OCI-LY1 (cell line): ENCODE measurements around the gene CDH4.

ENCODE experiments used
- H2AFZ ChIP-seq: fragments of 200-600 bp; sonication (generic), shearing (Covaris generic); 2 replicates; pipeline ENCODE4 v1.6.0; 2014; ENCODE audit warnings: antibody characterized with exemption, mild to moderate bottlenecking, low read length
- H3F3A ChIP-seq: fragments of 200-600 bp; sonication (generic), shearing (Covaris generic); 2 replicates; pipeline ENCODE4 v1.6.0; 2014; ENCODE audit warnings: mild to moderate bottlenecking, antibody characterized with exemption, low read length, moderate library complexity; ENCODE audit not compliant: insufficient read depth
- H3K27ac ChIP-seq: fragments of 200-600 bp; sonication (generic); 2 replicates; pipeline ENCODE4 v1.5.1; 2014; ENCODE audit warnings: low read length, mixed run types, mild to moderate bottlenecking, low read depth; ENCODE audit not compliant: poor library complexity, severe bottlenecking
- H3K27me3 ChIP-seq: fragments of 200-600 bp; sonication (generic); 2 replicates; pipeline ENCODE4 v1.6.0; 2014; ENCODE audit warnings: antibody characterized with exemption, mild to moderate bottlenecking, low read length, moderate library complexity; ENCODE audit not compliant: insufficient read depth
- H3K36me3 ChIP-seq: fragments of 200-600 bp; sonication (generic); 2 replicates; pipeline ENCODE4 v1.6.1; 2014; ENCODE audit warnings: mild to moderate bottlenecking, antibody characterized with exemption, low read length, moderate library complexity, mixed read lengths; ENCODE audit not compliant: insufficient read depth
- H3K4me1 ChIP-seq: fragments of 200-600 bp; sonication (generic); 2 replicates; pipeline ENCODE4 v1.5.1; 2014; ENCODE audit warnings: mild to moderate bottlenecking, low read length, moderate library complexity; ENCODE audit not compliant: insufficient read depth, severe bottlenecking
- H3K4me2 ChIP-seq: fragments of 200-600 bp; sonication (generic), shearing (Covaris generic); 2 replicates; pipeline ENCODE4 v1.6.1; 2014; ENCODE audit warnings: low read length
- H3K4me3 ChIP-seq: fragments of 200-600 bp; sonication (generic); 2 replicates; pipeline ENCODE4 v1.5.1; 2014; ENCODE audit warnings: low read length, low read depth, mild to moderate bottlenecking, mixed read lengths; ENCODE audit not compliant: poor library complexity, severe bottlenecking
- H3K79me2 ChIP-seq: fragments of 200-600 bp; shearing (Covaris generic); 2 replicates; pipeline ENCODE4 v1.6.1; 2016; ENCODE audit warnings: mixed run types, low read length, mixed read lengths; ENCODE audit not compliant: insufficient read depth
- H3K9ac ChIP-seq: fragments of 200-600 bp; sonication (generic), shearing (Covaris generic); 2 replicates; pipeline ENCODE4 v1.6.1; 2014; ENCODE audit warnings: mild to moderate bottlenecking, low read length, mixed read lengths
- H3K9me2 ChIP-seq: fragments of 200-600 bp; sonication (generic), shearing (Covaris generic); 2 replicates; pipeline ENCODE4 v1.6.1; 2014; ENCODE audit warnings: low read depth, mild to moderate bottlenecking, low read length, mixed read lengths
- H3K9me3 ChIP-seq: fragments of 200-600 bp; shearing (Covaris generic); 2 replicates; pipeline ENCODE4 v1.6.1; 2014; ENCODE audit warnings: low read length, mixed read lengths
- H4K20me1 ChIP-seq: fragments of 200-600 bp; sonication (generic), shearing (Covaris generic); 2 replicates; pipeline ENCODE4 v1.6.0; 2016; ENCODE audit warnings: mild to moderate bottlenecking, low read length; ENCODE audit not compliant: insufficient read depth
- CTCF ChIP-seq: fragments of 200-600 bp; sonication (generic), shearing (Covaris generic); IDR thresholded peaks from 2 replicates; pipeline ENCODE4 v1.5.1; 2017; ENCODE audit warnings: mild to moderate bottlenecking, antibody characterized with exemption, low read length, moderate library complexity, mixed read lengths
- EZH2 ChIP-seq: fragments of 200-600 bp; sonication (generic), shearing (Covaris generic); IDR thresholded peaks from 2 replicates; pipeline ENCODE4 v1.8.0; 2017; ENCODE audit warnings: borderline replicate concordance, mixed run types, mild to moderate bottlenecking, antibody characterized with exemption, low read length, moderate library complexity, mixed read lengths

The CDH4 gene

GRCh38 chr20:61370841-61371303 is 118.8 kb downstream of the CDH4 start:
- Histone ChIP-seq H3K9ac (no peak overlapping the region), H3K27me3 (no peaks in the 10 kb centered on the region), H3K27ac (no peak overlapping the region), H3K36me3 (no peaks in the 10 kb centered on the region), H3K9me2 (no peaks in the 10 kb centered on the region), H2AFZ (no peak overlapping the region), H3K79me2 (no peaks in the 10 kb centered on the region), H3K4me1 (no peaks in the 10 kb centered on the region), H3K4me3 (no peak overlapping the region), H4K20me1 (no peaks in the 10 kb centered on the region), H3F3A (no peaks in the 10 kb centered on the region), H3K4me2 (no peak overlapping the region), H3K9me3 (no peaks in the 10 kb centered on the region)
- no peak for TF ChIP-seq CTCF
- no peak for TF ChIP-seq EZH2

- no peak overlapping the region for H3K4me2 ChIP-seq
- no peak overlapping the region for H2AFZ ChIP-seq
Measured at GRCh38 chr20:61371501-61372136, 119.6 kb downstream of the CDH4 start.

GRCh38 chr20:61372137-61373054 is 120.3 kb downstream of the CDH4 start:
- Histone ChIP-seq H3K27me3 (no peaks in the 10 kb centered on the region), H3K27ac (no peak overlapping the region), H3K4me1 (no peaks in the 10 kb centered on the region), H3K4me2 (no peak overlapping the region), H3K79me2 (no peaks in the 10 kb centered on the region), H3K9me3 (no peaks in the 10 kb centered on the region), H3F3A (no peaks in the 10 kb centered on the region), H3K4me3 (no peak overlapping the region), H4K20me1 (no peaks in the 10 kb centered on the region), H3K9ac (no peak overlapping the region), H3K36me3 (no peaks in the 10 kb centered on the region), H3K9me2 (no peaks in the 10 kb centered on the region), H2AFZ (no peak overlapping the region)
- TF ChIP-seq EZH2, result no peak
- no peak for TF ChIP-seq CTCF

More at GRCh38 chr20:61371501-61372136, 119.6 kb downstream of the CDH4 start:
- TF ChIP-seq EZH2 (no peak), CTCF (no peak)
- Histone ChIP-seq H3K36me3 (no peaks in the 10 kb centered on the region), H3K27ac (no peak overlapping the region), H3F3A (no peaks in the 10 kb centered on the region), H3K4me1 (no peaks in the 10 kb centered on the region), H3K9me3 (no peaks in the 10 kb centered on the region), H3K79me2 (no peaks in the 10 kb centered on the region), H3K27me3 (no peaks in the 10 kb centered on the region), H4K20me1 (no peaks in the 10 kb centered on the region), H3K9me2 (no peaks in the 10 kb centered on the region), H3K4me3 (no peak overlapping the region), H3K9ac (no peak overlapping the region)
